Sigmoid colon (tissue), 7 donors: ENCODE results near the gene NLRP5. TPM values are rescaled to one million over a fixed set of nuclear protein-coding genes. Genes with fewer than 3 reads are reported as not detected.

Experiments
- DNase-seq: peaks from one replicate; pipeline ENCODE4 v3.0.0-alpha.2; 2019
- H3K27ac ChIP-seq, 4 donors: fragments of 200-600 bp; sonication (generic); one replicate each; pipeline ENCODE4 v1.5.1; 2016 to 2019; ENCODE audit warnings: mild to moderate bottlenecking in 1 of 4
- H3K27me3 ChIP-seq, 3 donors: fragments of 200-600 bp; sonication (generic); one replicate each; pipeline ENCODE4 v1.5.1; 2019; ENCODE audit warnings: mild to moderate bottlenecking in 1 of 3
- H3K36me3 ChIP-seq, 4 donors: fragments of 200-600 bp; sonication (generic); one replicate each; pipeline ENCODE4 v1.5.1; 2016 to 2019
- H3K4me1 ChIP-seq, 4 donors: fragments of 200-600 bp; sonication (generic); one replicate each; pipeline ENCODE4 v1.5.1; 2017 to 2019
- H3K4me3 ChIP-seq, 4 donors: fragments of 200-600 bp; sonication (generic); one replicate each; pipeline ENCODE4 v1.5.1; 2017 to 2019; ENCODE audit warnings: mild to moderate bottlenecking in 2 of 4, moderate library complexity in 1 of 4
- H3K9me3 ChIP-seq, 4 donors: fragments of 200-600 bp in 3 of 4; sonication (generic) in 3 of 4; one replicate each; pipeline versions ENCODE4 v1.5.1 to v1.6.1; 2013 to 2019
- EP300 ChIP-seq, 4 donors: sonication (generic); formaldehyde crosslinking; IDR thresholded peaks; one replicate each; pipeline ENCODE4 v1.6.1; 2017; ENCODE audit warnings: antibody characterized with exemption in 4 of 4
- POLR2A ChIP-seq, 2 donors: fragments of 450-650 bp; IDR thresholded peaks; one replicate each; pipeline ENCODE4 v1.6.1; 2016; ENCODE audit warnings: antibody characterized with exemption in 2 of 2, mild to moderate bottlenecking in 2 of 2, moderate library complexity in 2 of 2
- POLR2AphosphoS5 ChIP-seq, 4 donors: sonication (generic); formaldehyde crosslinking; IDR thresholded peaks; one replicate each; pipeline ENCODE4 v1.6.1; 2017; ENCODE audit warnings: antibody characterized with exemption in 4 of 4
- WGBS, 2 donors: extraction: QIAGEN DNeasy Blood & Tissue Kit; methylation state at CpG; one replicate each; pipeline ENCODE4 v1.1.7; 2013; 5-methylcytosine and 5-hydroxymethylcytosine counted together
- intact Hi-C: fragments of 100-400 bp; cut with DNase I; formaldehyde crosslinking; loops from one replicate; pipeline ENCODE4 v1.15.1; 2023
- polyA plus RNA-seq, 3 donors: library from polyadenylated mRNA; stranded (reverse); fragments of 200-250 nt; gene quantifications; one replicate each; pipeline ENCODE4 v1.2.3, GENCODE V29; 2013
- total RNA-seq, 4 donors: library from RNA; depleted of rRNA; stranded (reverse); fragments of >200 nt; gene quantifications; one replicate each; pipeline ENCODE4 v1.1.0, GENCODE V29; 2016
- TF ChIP-seq, protein P1 (sequence below), 4 experiments: fragments of 450-650 bp in 3 of 4; fragments of 200-600 bp in 1 of 4; IDR thresholded peaks; one replicate each; pipeline ENCODE4 v1.5.1; 2016 to 2019; ENCODE audit warnings: antibody characterized with exemption in 4 of 4, mild to moderate bottlenecking in 3 of 4, moderate library complexity in 2 of 4
- donor health status: healthy with polysubstance abuse.
- donor health status: Bipolar disorder and iron deficiency.
- donor health status: healthy.

Gene NLRP5
- total and polyA plus RNA-seq, 7 donors = not detected

DNA sequence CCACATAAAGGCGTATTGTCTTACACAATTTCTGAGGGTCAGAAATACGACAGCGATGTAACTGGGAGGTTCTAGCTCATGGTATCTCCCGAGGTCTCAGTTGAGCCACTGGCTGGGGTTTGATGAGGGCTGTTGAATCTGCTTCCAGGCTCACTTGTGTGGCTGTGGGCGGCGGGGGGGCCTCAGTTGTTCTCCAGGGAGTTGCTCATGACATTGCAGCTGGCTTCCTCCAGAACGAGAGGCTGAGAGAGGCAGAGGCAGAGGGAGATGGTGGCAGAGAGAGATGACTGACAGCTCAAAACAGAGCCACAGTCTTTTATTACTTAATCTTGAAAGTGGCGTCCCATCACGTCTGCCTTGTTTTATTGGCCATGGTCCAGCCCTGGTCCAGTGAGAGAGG is 6.2 kb upstream of the NLRP5 start:
- H3K4me3 ChIP-seq = no peak overlapping the region
- 79 to 82% methylated on average over 9 of the region's 9 CpGs for WGBS, 2 donors

DNA sequence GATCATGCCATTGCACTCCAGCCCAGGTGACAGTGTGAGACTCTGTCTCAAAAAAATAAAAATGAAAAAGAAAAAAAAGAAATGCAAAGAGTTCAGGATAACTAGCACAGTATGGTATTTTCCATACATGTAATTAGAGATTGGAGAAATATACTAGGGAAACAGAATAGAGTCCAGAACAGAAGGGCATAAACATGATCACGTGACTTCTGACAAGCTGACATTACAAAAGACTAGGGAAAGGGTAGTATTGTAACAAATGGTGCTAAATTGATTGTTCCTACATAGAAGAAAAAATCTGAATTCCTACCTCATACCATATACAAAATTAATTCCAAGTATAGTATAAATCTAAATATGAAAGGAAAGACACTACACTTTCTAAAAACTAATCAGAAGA is 1.3 kb upstream of the NLRP5 start:
- H3K36me3 ChIP-seq = no peaks in the 10 kb centered on the region
- intact Hi-C loops = no loop called here
- no peak overlapping the region for H3K27ac ChIP-seq
- no peaks in the 10 kb centered on the region for H3K4me1 ChIP-seq
- H3K4me3 ChIP-seq = no peak overlapping the region
- 71 to 82% methylated on average over 1 of the region's 1 CpG for WGBS, 2 donors
- TF ChIP-seq EP300 (IDR thresholded peaks at IDR 0.05) = no peak
- TF ChIP-seq POLR2A (IDR thresholded peaks at IDR 0.05) = no peak
- TF ChIP-seq, protein P1, sequence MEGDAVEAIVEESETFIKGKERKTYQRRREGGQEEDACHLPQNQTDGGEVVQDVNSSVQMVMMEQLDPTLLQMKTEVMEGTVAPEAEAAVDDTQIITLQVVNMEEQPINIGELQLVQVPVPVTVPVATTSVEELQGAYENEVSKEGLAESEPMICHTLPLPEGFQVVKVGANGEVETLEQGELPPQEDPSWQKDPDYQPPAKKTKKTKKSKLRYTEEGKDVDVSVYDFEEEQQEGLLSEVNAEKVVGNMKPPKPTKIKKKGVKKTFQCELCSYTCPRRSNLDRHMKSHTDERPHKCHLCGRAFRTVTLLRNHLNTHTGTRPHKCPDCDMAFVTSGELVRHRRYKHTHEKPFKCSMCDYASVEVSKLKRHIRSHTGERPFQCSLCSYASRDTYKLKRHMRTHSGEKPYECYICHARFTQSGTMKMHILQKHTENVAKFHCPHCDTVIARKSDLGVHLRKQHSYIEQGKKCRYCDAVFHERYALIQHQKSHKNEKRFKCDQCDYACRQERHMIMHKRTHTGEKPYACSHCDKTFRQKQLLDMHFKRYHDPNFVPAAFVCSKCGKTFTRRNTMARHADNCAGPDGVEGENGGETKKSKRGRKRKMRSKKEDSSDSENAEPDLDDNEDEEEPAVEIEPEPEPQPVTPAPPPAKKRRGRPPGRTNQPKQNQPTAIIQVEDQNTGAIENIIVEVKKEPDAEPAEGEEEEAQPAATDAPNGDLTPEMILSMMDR (IDR thresholded peaks at IDR 0.05) = no peak
- no peak for TF ChIP-seq POLR2AphosphoS5 (IDR thresholded peaks at IDR 0.05)
- H3K9me3 ChIP-seq = no peaks in the 10 kb centered on the region
- no peaks in the 10 kb centered on the region for H3K27me3 ChIP-seq
- DNase-seq = no peak

More for the DNA sequence above, 6.2 kb upstream of the NLRP5 start:
- no peaks in the 10 kb centered on the region for H3K27me3 ChIP-seq
- intact Hi-C loops = no loop called here
- H3K27ac ChIP-seq = no peak overlapping the region
- peaks cover 0 to 11% (median 0%) of the 10 kb centered on the region in 4 donors for H3K9me3 ChIP-seq
- no peaks in the 10 kb centered on the region for H3K4me1 ChIP-seq
- H3K36me3 ChIP-seq = no peaks in the 10 kb centered on the region
- no peak for DNase-seq
- TF ChIP-seq, protein P1 (IDR thresholded peaks at IDR 0.05) = no peak
- TF ChIP-seq EP300 (IDR thresholded peaks at IDR 0.05) (no peak), POLR2AphosphoS5 (IDR thresholded peaks at IDR 0.05) (no peak), POLR2A (IDR thresholded peaks at IDR 0.05) (no peak)

- no peaks in the 10 kb centered on the region for H3K27me3 ChIP-seq
- no peaks in the 10 kb centered on the region for H3K9me3 ChIP-seq
- no peak for DNase-seq
- WGBS, 2 donors = 78 to 87% methylated on average over 5 of the region's 5 CpGs
- H3K4me3 ChIP-seq = no peak overlapping the region
- no peak overlapping the region for H3K27ac ChIP-seq
- H3K36me3 ChIP-seq = no peaks in the 10 kb centered on the region
- no peaks in the 10 kb centered on the region for H3K4me1 ChIP-seq
- intact Hi-C loops = no loop called here
- TF ChIP-seq, protein P1 (IDR thresholded peaks at IDR 0.05) = no peak
These were observed 4.3 kb downstream of the NLRP5 start for GRCh38 chr19:55990831-55991230.

DNA sequence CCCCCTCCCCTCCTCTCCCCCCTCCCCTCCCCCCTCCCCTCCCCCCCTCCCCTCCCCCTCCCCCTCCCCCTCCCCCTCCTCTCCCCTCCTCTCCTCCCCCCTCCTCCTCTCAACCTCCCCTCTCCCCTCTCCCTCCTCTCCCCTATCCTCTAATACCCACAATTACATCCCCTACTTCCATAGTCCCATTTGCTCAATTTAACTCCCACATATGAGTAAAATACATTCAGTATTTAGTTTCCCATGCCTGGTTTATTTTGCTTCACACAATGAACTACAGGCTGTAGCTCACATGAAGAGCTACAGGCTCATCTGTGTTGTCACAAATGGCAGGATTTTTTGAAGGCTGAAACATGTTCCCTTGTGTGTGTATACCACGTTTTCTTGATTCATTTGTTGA is 6.9 kb downstream of the NLRP5 start:
- WGBS, 2 donors = 33 to 37% methylated on average over 1 of the region's 1 CpG
- H3K4me3 ChIP-seq = no peak overlapping the region
- DNase-seq = no peak
- TF ChIP-seq EP300 (IDR thresholded peaks at IDR 0.05) (no peak), POLR2AphosphoS5 (IDR thresholded peaks at IDR 0.05) (no peak), POLR2A (IDR thresholded peaks at IDR 0.05) (no peak)
- TF ChIP-seq, protein P1 (IDR thresholded peaks at IDR 0.05) = no peak
- no peaks in the 10 kb centered on the region for H3K27me3 ChIP-seq
- intact Hi-C loops = no loop called here
- peaks cover 0 to 3% (median 0%) of the 10 kb centered on the region in 4 donors for H3K9me3 ChIP-seq
- no peaks in the 10 kb centered on the region for H3K36me3 ChIP-seq
- no peak overlapping the region for H3K27ac ChIP-seq
- H3K4me1 ChIP-seq = no peaks in the 10 kb centered on the region

DNA sequence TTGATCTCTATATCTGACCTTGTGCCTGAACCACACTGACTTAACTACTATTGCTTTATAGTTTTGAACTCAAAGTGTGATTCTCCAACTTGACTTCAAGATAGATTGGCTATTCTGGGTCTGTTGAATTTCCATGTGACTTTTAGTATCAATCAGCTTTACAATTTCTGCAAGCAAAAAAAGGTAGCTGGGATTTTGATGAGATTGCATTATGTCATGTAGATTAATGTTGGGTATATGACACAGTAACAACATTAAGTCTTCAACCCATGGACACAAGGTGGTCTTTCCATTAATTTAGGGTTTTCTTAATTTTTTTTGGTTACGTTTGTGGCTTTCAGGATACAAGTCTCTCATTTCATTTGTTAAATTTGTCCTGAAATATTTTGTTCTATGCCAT is 28.2 kb downstream of the NLRP5 start:
- TF ChIP-seq POLR2A (IDR thresholded peaks at IDR 0.05) (no peak), POLR2AphosphoS5 (IDR thresholded peaks at IDR 0.05) (no peak), EP300 (IDR thresholded peaks at IDR 0.05) (no peak)
- TF ChIP-seq, protein P1 (IDR thresholded peaks at IDR 0.05) = no peak
- Histone ChIP-seq H3K4me3 (no peak overlapping the region), H3K4me1 (no peaks in the 10 kb centered on the region), H3K36me3 (no peaks in the 10 kb centered on the region), H3K9me3 (peaks cover 0 to 4% (median 0%) of the 10 kb centered on the region in 4 donors), H3K27ac (no peak overlapping the region), H3K27me3 (no peaks in the 10 kb centered on the region)
- intact Hi-C loops = no loop called here
- WGBS, 2 donors = 71 to 77% methylated on average over 1 of the region's 1 CpG
- DNase-seq = no peak
